Suprapubic skin (tissue), 4 donors: ENCODE results near the gene TTR. TPM values are rescaled to one million over a fixed set of nuclear protein-coding genes. Genes with fewer than 3 reads are reported as not detected.

Experiments
- DNase-seq, 2 donors: peaks; one replicate each; pipeline ENCODE4 v3.0.0-alpha.2; 2019; ENCODE audit warnings: low spot score in 2 of 2
- H3K27ac ChIP-seq: fragments of 200-600 bp; sonication (generic); one replicate; pipeline ENCODE4 v1.5.1; 2019
- H3K27me3 ChIP-seq: fragments of 200-600 bp; sonication (generic); one replicate; pipeline ENCODE4 v1.5.1; 2019
- H3K36me3 ChIP-seq: fragments of 200-600 bp; sonication (generic); one replicate; pipeline ENCODE4 v1.5.1; 2019
- H3K4me1 ChIP-seq: fragments of 200-600 bp; sonication (generic); one replicate; pipeline ENCODE4 v1.5.1; 2019
- H3K4me3 ChIP-seq: fragments of 200-600 bp; sonication (generic); one replicate; pipeline ENCODE4 v1.5.1; 2019; ENCODE audit warnings: mild to moderate bottlenecking
- H3K9me3 ChIP-seq: fragments of 200-600 bp; sonication (generic); one replicate; pipeline ENCODE4 v1.5.1; 2019
- CTCF ChIP-seq, 2 donors: fragments of 200-600 bp in 1 of 2; fragments of 450-650 bp in 1 of 2; sonication (generic) in 1 of 2; IDR thresholded peaks; one replicate each; pipeline ENCODE4 v1.5.1; 2016 to 2019; ENCODE audit warnings: antibody characterized with exemption in 2 of 2, mild to moderate bottlenecking in 1 of 2, moderate library complexity in 1 of 2
- EP300 ChIP-seq: sonication (generic); formaldehyde crosslinking; IDR thresholded peaks from one replicate; pipeline ENCODE4 v1.6.1; 2017; ENCODE audit warnings: antibody characterized with exemption
- POLR2A ChIP-seq, 2 donors: fragments of 450-650 bp; IDR thresholded peaks; one replicate each; pipeline ENCODE4 v1.6.1; 2017; ENCODE audit warnings: antibody characterized with exemption in 2 of 2, mild to moderate bottlenecking in 2 of 2, moderate library complexity in 2 of 2
- POLR2AphosphoS5 ChIP-seq, 3 donors: sonication (generic); formaldehyde crosslinking; IDR thresholded peaks; one replicate each; pipeline ENCODE4 v1.6.1; 2017; ENCODE audit warnings: antibody characterized with exemption in 3 of 3
- WGBS: methylation state at CpG from one replicate; pipeline ENCODE4 v1.1.5; 2018; 5-methylcytosine and 5-hydroxymethylcytosine counted together
- total RNA-seq, 4 donors: library from RNA; depleted of rRNA; stranded (reverse); fragments of >200 nt; gene quantifications; one replicate each; pipeline ENCODE4 v1.1.0, GENCODE V29; 2016

Gene TTR
- total RNA-seq, 4 donors from 2014 or later: not detected

- Histone ChIP-seq H3K27ac (no peak overlapping the region), H3K27me3 (no peaks in the 10 kb centered on the region), H3K4me1 (peaks cover 10% of the 10 kb centered on the region), H3K36me3 (no peaks in the 10 kb centered on the region), H3K9me3 (no peaks in the 10 kb centered on the region), H3K4me3 (no peak overlapping the region)
- DNase-seq: no peak
- no peak for TF ChIP-seq EP300
- TF ChIP-seq CTCF (IDR thresholded peaks at IDR 0.05): no peak
- no peak for TF ChIP-seq POLR2AphosphoS5 (IDR thresholded peaks at IDR 0.05)
- no peak for TF ChIP-seq POLR2A (IDR thresholded peaks at IDR 0.05)
- 59% methylated on average over 9 of the region's 9 CpGs for WGBS
Measured at GRCh38 chr18:31572368-31572767, 19.3 kb upstream of the TTR start.

- H3K27me3 ChIP-seq: no peaks in the 10 kb centered on the region
- H3K4me3 ChIP-seq: no peak overlapping the region
- no peak for DNase-seq
- H3K9me3 ChIP-seq: no peaks in the 10 kb centered on the region
- WGBS: 91% methylated on average over 3 of the region's 3 CpGs
- H3K4me1 ChIP-seq: peaks cover 10% of the 10 kb centered on the region
- H3K27ac ChIP-seq: no peak overlapping the region
- H3K36me3 ChIP-seq: no peaks in the 10 kb centered on the region
- TF ChIP-seq POLR2AphosphoS5 (IDR thresholded peaks at IDR 0.05): no peak
Measured at GRCh38 chr18:31573051-31573450, 18.6 kb upstream of the TTR start.

DNA sequence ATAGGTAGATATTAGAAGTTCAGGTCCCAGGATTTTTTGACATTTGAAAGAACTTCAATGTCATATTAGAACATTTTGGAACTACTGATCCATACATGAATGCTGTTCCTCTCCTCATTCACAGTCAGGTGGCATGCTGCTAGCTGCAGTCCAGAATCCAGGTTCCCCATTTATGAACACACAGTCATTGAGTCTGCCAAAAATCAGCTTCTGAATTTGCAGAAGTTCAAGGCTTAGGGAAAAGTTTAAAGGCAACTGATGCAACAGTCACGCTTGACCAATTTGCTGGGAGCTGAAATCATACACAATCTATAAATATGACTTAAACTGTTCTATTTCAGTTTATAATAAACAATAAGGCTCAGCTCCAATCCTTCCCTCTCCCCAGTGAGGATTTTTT is 17.3 kb upstream of the TTR start:
- no peak overlapping the region for H3K4me3 ChIP-seq
- no peak for DNase-seq
- H3K27ac ChIP-seq: no peak overlapping the region
- H3K27me3 ChIP-seq: no peaks in the 10 kb centered on the region
- WGBS: 72% methylated on average over 1 of the region's 1 CpG
- TF ChIP-seq POLR2AphosphoS5 (IDR thresholded peaks at IDR 0.05) (no peak), POLR2A (IDR thresholded peaks at IDR 0.05) (no peak), CTCF (IDR thresholded peaks at IDR 0.05) (no peak), EP300 (no peak)
- H3K36me3 ChIP-seq: no peaks in the 10 kb centered on the region
- H3K4me1 ChIP-seq: peaks cover 10% of the 10 kb centered on the region
- H3K9me3 ChIP-seq: no peaks in the 10 kb centered on the region

DNA sequence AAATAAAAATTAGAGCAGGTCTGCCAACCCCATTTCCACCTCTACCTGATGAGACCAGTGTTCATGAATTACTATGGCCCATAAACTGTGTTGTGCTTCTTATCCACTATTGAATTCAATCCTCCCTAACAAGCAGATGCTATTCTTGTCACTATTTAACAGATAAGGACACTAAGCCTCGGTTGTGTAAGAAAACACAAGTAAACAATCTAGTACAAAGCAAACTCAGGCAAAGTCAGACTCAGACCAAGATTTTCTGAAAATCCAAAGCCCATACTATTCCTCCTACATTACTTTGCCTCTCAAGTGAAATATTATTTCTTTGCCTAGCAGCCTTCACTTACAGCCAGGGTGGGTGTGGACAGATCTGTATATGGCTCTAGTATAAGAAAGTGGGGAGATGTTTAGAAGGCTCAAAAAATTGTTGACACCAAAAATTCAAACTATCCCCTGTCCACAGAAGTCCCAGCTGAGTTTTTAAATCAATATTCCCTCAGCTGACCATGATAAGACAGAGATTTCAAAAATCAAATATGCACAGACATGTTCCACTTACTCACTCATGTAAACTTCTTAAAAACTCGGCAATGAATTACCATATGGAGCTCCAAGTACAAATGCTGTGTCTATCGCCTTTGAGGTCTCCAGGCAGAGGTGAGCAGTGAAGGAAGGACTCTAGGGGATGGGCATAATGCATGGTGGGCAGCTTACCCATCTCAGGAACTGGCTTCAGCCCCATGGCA is 16.0 kb upstream of the TTR start:
- TF ChIP-seq EP300: no peak
- TF ChIP-seq POLR2AphosphoS5 (IDR thresholded peaks at IDR 0.05): no peak
- TF ChIP-seq POLR2A (IDR thresholded peaks at IDR 0.05): no peak
- no peak for TF ChIP-seq CTCF (IDR thresholded peaks at IDR 0.05)

GRCh38 chr18:31576670-31577069 is 15.0 kb upstream of the TTR start:
- no peak for DNase-seq
- H3K9me3 ChIP-seq: no peaks in the 10 kb centered on the region
- H3K4me1 ChIP-seq: peaks cover 10% of the 10 kb centered on the region
- no peaks in the 10 kb centered on the region for H3K36me3 ChIP-seq
- H3K27ac ChIP-seq: no peak overlapping the region
- TF ChIP-seq POLR2AphosphoS5 (IDR thresholded peaks at IDR 0.05): no peak
- no peak for TF ChIP-seq POLR2A (IDR thresholded peaks at IDR 0.05)
- no peak for TF ChIP-seq EP300
- TF ChIP-seq CTCF (IDR thresholded peaks at IDR 0.05): no peak
- H3K4me3 ChIP-seq: no peak overlapping the region
- 67% methylated on average over 4 of the region's 4 CpGs for WGBS
- no peaks in the 10 kb centered on the region for H3K27me3 ChIP-seq

More for the DNA sequence above, 16.0 kb upstream of the TTR start:
- H3K4me3 ChIP-seq: no peak overlapping the region
- no peaks in the 10 kb centered on the region for H3K36me3 ChIP-seq
- no peaks in the 10 kb centered on the region for H3K27me3 ChIP-seq
- no peak for DNase-seq
- WGBS: 48% methylated on average over 3 of the region's 3 CpGs
- H3K27ac ChIP-seq: no peak overlapping the region
- peaks cover 10% of the 10 kb centered on the region for H3K4me1 ChIP-seq
- H3K9me3 ChIP-seq: no peaks in the 10 kb centered on the region
